Mesothelial cell of epicardium (in vitro differentiated cells): ENCODE results near the gene KCNK7. TPM values are rescaled to one million over a fixed set of nuclear protein-coding genes. Genes with fewer than 3 reads are reported as not detected.

Experiments used
- DNase-seq, 2 experiments: peaks; one replicate each; pipeline ENCODE4 v3.0.0; 2021; ENCODE audit warnings: low spot score in 2 of 2; ENCODE audit not compliant: unreplicated experiment in 2 of 2
- H3K27ac Mint-ChIP-seq: 2 replicates; pipeline ENCODE4 v1.8.0; 2021; ENCODE audit warnings: mixed read lengths
- H3K27me3 Mint-ChIP-seq: 2 replicates; pipeline ENCODE4 v1.8.0; 2021; ENCODE audit warnings: low read depth, mixed read lengths
- H3K36me3 Mint-ChIP-seq: 2 replicates; pipeline ENCODE4 v1.8.0; 2021; ENCODE audit warnings: mixed read lengths
- H3K4me1 Mint-ChIP-seq: 2 replicates; pipeline ENCODE4 v1.8.0; 2021; ENCODE audit warnings: mixed read lengths
- H3K4me3 Mint-ChIP-seq: 2 replicates; pipeline ENCODE4 v1.8.0; 2021; ENCODE audit warnings: mild to moderate bottlenecking, moderate library complexity, mixed read lengths
- H3K9me3 Mint-ChIP-seq: 2 replicates; pipeline ENCODE4 v1.8.0; 2021; ENCODE audit warnings: mixed read lengths
- CTCF ChIP-seq: fragments of 200-600 bp; sonication (generic); IDR thresholded peaks from one replicate; pipeline ENCODE4 v1.5.0; 2021; ENCODE audit warnings: antibody characterized with exemption; ENCODE audit not compliant: unreplicated experiment
- total RNA-seq: library from RNA; stranded (reverse); gene quantifications from 3 replicates; pipeline ENCODE4 v1.2.1, GENCODE V29; 2021

KCNK7 gene
- total RNA-seq, 1 donor from 2014 or later, result 2.4 TPM

- H3K4me3 Mint-ChIP-seq, result no peak overlapping the region
- no peak overlapping the region for H3K27ac Mint-ChIP-seq
- H3K27me3 Mint-ChIP-seq, result no peaks in the 10 kb centered on the region
- no peaks in the 10 kb centered on the region for H3K4me1 Mint-ChIP-seq
- H3K9me3 Mint-ChIP-seq, result no peaks in the 10 kb centered on the region
- no peak for DNase-seq
- H3K36me3 Mint-ChIP-seq, result peaks cover 18% of the 10 kb centered on the region
- TF ChIP-seq CTCF, result no peak
Observed at GRCh38 chr11:65623852-65624616, 28.4 kb upstream of the KCNK7 start.

GRCh38 chr11:65623177-65623576, 27.6 kb upstream of the KCNK7 start:
- Mint-ChIP-seq H3K9me3 (no peaks in the 10 kb centered on the region), H3K36me3 (peaks cover 18% of the 10 kb centered on the region), H3K27me3 (no peaks in the 10 kb centered on the region), H3K27ac (no peak overlapping the region), H3K4me1 (no peaks in the 10 kb centered on the region), H3K4me3 (no peak overlapping the region)
- no peak for DNase-seq
- no peak for TF ChIP-seq CTCF

GRCh38 chr11:65622011-65622410, 26.4 kb upstream of the KCNK7 start:
- no peaks in the 10 kb centered on the region for H3K9me3 Mint-ChIP-seq
- peaks cover 16% of the 10 kb centered on the region for H3K36me3 Mint-ChIP-seq

GRCh38 chr11:65621460-65621859, 25.9 kb upstream of the KCNK7 start:
- Mint-ChIP-seq H3K4me3 (no peak overlapping the region), H3K4me1 (peaks cover 5% of the 10 kb centered on the region), H3K9me3 (no peaks in the 10 kb centered on the region), H3K27ac (no peak overlapping the region), H3K27me3 (no peaks in the 10 kb centered on the region), H3K36me3 (peaks cover 16% of the 10 kb centered on the region)
- no peak for DNase-seq
- no peak for TF ChIP-seq CTCF

More at GRCh38 chr11:65622011-65622410, 26.4 kb upstream of the KCNK7 start:
- Mint-ChIP-seq H3K4me3 (no peak overlapping the region), H3K4me1 (no peaks in the 10 kb centered on the region), H3K27me3 (no peaks in the 10 kb centered on the region), H3K27ac (no peak overlapping the region)
- TF ChIP-seq CTCF, result no peak
- no peak for DNase-seq

- H3K4me1 Mint-ChIP-seq, result peaks cover 8% of the 10 kb centered on the region
- no peak for DNase-seq
- no peak overlapping the region for H3K4me3 Mint-ChIP-seq
- H3K27ac Mint-ChIP-seq, result no peak overlapping the region
- TF ChIP-seq CTCF, result no peak
- H3K36me3 Mint-ChIP-seq, result peaks cover 13% of the 10 kb centered on the region
- no peaks in the 10 kb centered on the region for H3K9me3 Mint-ChIP-seq
- H3K27me3 Mint-ChIP-seq, result no peaks in the 10 kb centered on the region
Observed at GRCh38 chr11:65620666-65621065, 25.1 kb upstream of the KCNK7 start.
